ENCODE measurements around the gene BCOR.
A peak's percentile ranks its signal among the peaks of the same experiment; 100 is the strongest.

- no peak for TF ChIP-seq POLR2A (IDR thresholded peaks at IDR 0.05; ENCODE audit: control extremely low read depth in 1 of 2, low read depth in 2 of 2, low read length in 2 of 2)
- no peak for TF ChIP-seq NRF1 (IDR thresholded peaks at IDR 0.05; ENCODE audit: low read depth, low read length)
- no peak for TF ChIP-seq CTCF (IDR thresholded peaks at IDR 0.05; ENCODE audit: control extremely low read depth in 1 of 3, insufficient read depth in 1 of 3, low read depth in 1 of 3, low read length in 3 of 3)
- TF ChIP-seq ZNF274 (IDR thresholded peaks at IDR 0.05; ENCODE audit: borderline replicate concordance, extremely low read depth, low read length): no peak
- no peak for TF ChIP-seq EP300 (IDR thresholded peaks at IDR 0.05; ENCODE audit: borderline replicate concordance in 1 of 2, low read depth in 2 of 2, low read length in 2 of 2)
- no peak for TF ChIP-seq POLR2AphosphoS5 (IDR thresholded peaks at IDR 0.05; ENCODE audit: low read depth, low read length)
- peak; percentile 2 for TF ChIP-seq RNF2 (IDR thresholded peaks at IDR 0.05; ENCODE audit: borderline replicate concordance, low read depth, low read length, missing control alignments, poor library complexity, severe bottlenecking)
- no peak for TF ChIP-seq USF2 (IDR thresholded peaks at IDR 0.05; ENCODE audit: low read length)
Observed at GRCh38 chrX:40012039-40012867, 85.5 kb downstream of the BCOR start.

Data from H1 (cell line).